ENCODE results near the gene SCAMP4.

SCAMP4 gene, protein sequence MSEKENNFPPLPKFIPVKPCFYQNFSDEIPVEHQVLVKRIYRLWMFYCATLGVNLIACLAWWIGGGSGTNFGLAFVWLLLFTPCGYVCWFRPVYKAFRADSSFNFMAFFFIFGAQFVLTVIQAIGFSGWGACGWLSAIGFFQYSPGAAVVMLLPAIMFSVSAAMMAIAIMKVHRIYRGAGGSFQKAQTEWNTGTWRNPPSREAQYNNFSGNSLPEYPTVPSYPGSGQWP

DNA sequence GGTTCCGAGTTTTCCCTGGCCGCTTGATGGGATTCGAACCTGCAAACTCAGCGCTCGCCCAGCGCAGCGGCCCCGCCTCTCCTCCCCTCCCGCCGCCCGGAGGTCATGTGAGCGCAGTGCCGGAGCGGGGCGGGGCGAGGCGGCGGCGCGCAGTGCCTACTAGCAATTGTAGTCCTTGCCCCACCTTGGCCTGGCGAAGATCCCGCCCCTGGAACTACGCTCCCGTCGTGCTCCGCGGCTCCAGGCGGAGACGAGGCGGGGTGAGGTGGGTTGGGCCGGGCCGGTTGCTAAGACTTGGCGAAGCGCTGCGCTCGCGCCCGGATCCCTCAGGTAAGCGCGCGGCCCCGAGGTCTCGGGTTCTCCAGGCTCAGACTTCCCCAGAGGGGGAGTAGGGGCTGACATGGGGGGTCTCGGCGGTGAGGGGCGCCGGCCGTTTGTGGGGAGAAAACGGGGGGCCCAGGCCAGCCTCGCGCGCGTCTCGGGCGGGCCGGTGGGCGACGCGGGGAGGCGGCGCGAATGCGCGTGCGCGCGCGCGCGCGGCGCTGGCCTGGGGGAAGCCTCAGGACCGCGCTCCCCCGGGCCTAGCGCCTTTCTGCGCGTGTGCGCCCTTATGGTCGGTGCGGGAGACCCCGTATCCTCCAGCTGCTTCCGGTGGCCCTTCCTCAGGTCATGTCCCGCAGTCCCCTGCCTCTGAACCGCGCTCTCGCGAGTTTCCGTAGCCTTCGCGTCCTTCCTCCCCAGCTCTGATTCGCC, at the start of gene SCAMP4, which contains the start of gene ADAT3:
Gene SCAMP4, plus strand, starts transcription at position 290 of the 753 bp plus-strand sequence. CDS start 9,621 bp downstream, outside the sequence.
Gene ADAT3, plus strand, starts transcription at position 290 of the 753 bp plus-strand sequence. CDS start 6,649 bp downstream, outside the sequence.
- peak; percentile 97 for DNase-seq

GRCh38 chr19:1855828-1856255, 49.4 kb upstream of the SCAMP4 start:
- DNase-seq: no peak

DNA sequence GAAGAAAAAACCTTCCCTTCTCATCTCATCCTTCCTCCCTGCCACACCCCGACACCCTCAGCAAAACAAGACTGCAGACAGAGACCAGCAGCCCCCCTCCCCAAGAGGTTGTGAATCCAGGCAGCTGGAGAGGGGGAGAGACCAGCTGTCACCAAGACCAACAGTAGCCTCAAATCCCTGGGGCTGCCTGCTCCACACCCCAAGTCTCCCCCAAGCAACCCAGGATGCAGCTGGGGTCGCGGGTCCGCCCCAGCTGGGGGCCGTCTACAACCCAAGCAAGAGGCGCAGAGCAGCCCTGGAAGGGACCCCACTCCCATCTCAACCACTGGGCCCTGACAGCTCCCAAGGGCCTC, 48.9 kb upstream of the SCAMP4 start:
- DNase-seq: no peak

GRCh38 chr19:1856698-1857603, 48.2 kb upstream of the SCAMP4 start:
- DNase-seq: no peak

GRCh38 chr19:1857648-1858326, 47.4 kb upstream of the SCAMP4 start:
- DNase-seq: no peak

DNA sequence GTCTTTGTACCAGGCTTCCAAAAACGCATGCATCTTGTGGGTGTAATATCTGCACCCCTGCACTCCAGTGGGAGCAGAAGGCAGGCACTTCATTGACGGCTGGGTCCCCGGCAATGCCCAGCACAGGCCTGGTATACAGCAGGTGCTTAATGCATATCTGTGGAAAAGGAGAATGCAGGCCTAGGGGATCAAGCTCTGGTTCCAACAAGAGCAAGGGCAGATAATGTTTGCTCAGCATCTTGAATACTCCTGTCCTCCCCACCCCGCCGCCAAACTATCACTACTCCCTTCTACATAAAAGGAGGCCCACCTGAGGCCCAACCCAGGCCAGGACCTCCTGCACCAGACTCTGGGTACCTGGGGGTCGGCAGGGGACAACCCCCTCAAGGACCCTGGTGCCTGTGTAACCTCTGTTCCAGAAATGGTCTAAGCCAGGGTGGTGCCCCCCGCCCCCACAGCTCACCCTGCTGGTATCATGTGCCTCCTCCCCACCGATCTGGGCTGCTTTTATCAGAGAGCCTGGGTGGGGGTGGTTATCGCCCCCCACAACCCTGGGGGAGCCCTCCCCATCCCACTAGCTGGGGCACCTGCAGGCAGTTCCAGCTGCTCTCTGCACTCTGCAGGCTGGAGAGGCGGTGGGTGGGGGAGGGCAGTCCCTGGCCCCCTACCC, 46.7 kb upstream of the SCAMP4 start:
- DNase-seq: no peak

DNA sequence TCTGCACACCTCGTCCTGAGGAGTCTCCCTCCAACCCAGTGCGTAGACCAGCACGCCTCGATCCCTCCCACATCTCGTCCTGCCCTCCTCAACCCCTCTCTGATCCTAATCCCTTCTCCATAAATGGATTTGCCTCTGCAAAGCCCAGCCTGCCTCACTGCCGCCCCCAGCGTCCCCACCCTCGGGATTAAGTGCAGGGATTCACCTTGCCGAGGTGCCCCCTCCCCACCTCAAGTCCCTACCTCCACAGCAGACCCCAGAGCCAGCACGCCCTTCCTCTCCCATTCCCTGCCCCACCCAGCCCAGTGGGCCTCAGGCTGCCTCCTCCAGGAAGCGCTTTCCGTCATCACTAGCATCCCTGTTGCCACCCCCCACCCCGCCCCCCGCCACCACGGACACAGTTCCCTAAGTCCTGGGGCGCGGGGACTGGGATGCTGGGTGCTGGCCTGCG, 45.8 kb upstream of the SCAMP4 start:
- DNase-seq: no peak

- peak; percentile 42 for DNase-seq
These were observed 45.0 kb upstream of the SCAMP4 start for GRCh38 chr19:1860042-1860775.

- DNase-seq: no peak
These were observed 44.2 kb upstream of the SCAMP4 start for GRCh38 chr19:1860821-1861598.

GRCh38 chr19:1861599-1862031, 43.6 kb upstream of the SCAMP4 start:
- DNase-seq: no peak

- no peak for DNase-seq
These were observed 43.2 kb upstream of the SCAMP4 start for GRCh38 chr19:1862068-1862423.

DNA sequence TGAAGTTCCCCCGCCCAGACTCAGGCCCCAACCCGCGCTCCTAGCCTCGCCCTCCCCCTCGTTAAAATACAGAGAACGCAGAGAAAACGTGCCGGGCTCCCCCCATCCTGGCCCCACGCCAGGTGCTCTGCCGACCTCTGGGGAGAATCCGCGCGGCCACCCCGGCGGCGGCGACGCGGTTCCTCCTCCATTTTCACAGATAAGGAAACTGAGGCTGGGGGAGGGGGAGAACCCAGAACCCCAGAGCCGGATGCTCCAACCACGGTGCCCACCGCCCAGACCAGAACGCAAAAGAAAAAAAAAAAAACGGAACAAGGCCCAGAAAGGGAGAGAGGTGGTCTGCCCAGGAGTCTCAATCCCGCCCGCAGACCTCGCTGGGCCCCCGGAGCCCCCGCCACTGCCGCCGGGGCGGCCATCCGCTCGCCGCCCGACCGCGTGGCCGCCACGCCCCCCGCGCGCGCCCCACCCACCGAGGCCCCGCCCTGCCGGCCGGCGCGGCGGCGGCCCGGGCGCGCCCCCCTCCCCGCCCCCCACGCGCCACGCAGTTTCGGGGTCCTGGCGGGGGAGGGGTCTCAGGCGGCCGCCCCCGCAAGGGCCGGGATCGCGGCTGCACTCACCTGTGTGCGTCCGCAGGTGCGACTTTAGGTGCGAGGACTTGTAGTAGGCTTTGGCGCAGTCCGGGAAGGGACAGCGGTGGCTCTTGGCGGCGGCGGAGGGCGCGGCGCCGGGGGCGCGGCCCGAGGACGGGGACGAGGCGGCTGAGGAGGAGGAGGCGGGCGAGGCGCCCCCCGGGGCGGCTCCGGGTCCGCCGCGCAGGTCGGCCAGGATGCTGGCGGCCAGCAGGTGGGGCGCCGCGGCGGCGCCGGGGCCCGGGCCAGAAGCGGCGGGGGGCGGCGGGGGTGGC, 42.5 kb upstream of the SCAMP4 start:
- DNase-seq: no peak

- no peak for DNase-seq
These were observed 41.9 kb upstream of the SCAMP4 start, which contains the start of gene KLF16 for GRCh38 chr19:1863328-1863637. Gene KLF16 (minus strand): TSS chr19:1863579. CDS start chr19:1863497, 82 bp downstream.

- DNase-seq: peak; percentile 90
These were observed 41.3 kb upstream of the SCAMP4 start for GRCh38 chr19:1863638-1864479.

DNA sequence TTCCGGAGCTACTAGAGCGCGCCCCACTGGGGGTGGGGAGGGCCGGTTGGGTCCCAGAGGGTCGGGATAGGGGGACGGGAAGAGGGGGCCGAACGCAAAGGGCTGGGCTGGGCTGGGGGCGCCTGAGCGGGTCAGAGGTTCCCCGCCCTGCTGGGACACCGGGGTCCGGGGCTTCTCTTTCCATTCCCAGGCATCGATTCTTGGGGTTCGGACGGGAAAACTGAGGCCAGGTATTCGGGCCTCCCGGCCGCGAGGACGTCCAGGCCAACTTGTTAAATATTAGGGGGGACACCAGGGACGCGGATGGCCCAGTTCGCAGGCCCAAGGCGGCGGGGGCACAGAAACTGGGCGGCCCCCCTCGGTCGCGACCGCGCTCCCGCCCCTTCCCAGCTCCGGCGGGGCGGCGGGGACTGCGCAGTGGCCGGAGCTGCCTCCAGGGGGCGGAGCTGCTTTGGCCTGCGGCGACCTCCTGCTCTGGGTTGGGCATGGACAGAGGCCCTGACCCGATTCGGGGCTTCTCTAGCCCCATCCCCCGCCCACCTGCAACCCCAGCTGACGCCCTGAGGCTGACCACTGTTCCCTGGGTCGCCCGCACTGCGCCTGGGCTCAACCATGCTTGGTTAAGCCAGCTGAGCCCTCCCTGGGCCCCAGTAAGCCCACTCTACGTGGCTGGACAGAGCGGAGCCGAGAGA, 40.6 kb upstream of the SCAMP4 start:
- no peak for DNase-seq

GRCh38 chr19:1865172-1866010, 39.8 kb upstream of the SCAMP4 start:
- DNase-seq: no peak
